ENCODE results near the gene B4GALNT2.
A peak's percentile ranks its signal among the peaks of the same experiment; 100 is the strongest.

B4GALNT2 gene

GRCh38 chr17:49104511-49105074 is 28.0 kb upstream of the B4GALNT2 start:
- TF ChIP-seq, protein P1, sequence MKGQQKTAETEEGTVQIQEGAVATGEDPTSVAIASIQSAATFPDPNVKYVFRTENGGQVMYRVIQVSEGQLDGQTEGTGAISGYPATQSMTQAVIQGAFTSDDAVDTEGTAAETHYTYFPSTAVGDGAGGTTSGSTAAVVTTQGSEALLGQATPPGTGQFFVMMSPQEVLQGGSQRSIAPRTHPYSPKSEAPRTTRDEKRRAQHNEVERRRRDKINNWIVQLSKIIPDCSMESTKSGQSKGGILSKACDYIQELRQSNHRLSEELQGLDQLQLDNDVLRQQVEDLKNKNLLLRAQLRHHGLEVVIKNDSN (IDR thresholded peaks at IDR 0.05), result 0 out of 2 replicates have a peak, but pooled peaks have one; percentile 14
- TF ChIP-seq CREB1 (IDR thresholded peaks at IDR 0.05; ENCODE audit: low read depth), result no peak

DNA sequence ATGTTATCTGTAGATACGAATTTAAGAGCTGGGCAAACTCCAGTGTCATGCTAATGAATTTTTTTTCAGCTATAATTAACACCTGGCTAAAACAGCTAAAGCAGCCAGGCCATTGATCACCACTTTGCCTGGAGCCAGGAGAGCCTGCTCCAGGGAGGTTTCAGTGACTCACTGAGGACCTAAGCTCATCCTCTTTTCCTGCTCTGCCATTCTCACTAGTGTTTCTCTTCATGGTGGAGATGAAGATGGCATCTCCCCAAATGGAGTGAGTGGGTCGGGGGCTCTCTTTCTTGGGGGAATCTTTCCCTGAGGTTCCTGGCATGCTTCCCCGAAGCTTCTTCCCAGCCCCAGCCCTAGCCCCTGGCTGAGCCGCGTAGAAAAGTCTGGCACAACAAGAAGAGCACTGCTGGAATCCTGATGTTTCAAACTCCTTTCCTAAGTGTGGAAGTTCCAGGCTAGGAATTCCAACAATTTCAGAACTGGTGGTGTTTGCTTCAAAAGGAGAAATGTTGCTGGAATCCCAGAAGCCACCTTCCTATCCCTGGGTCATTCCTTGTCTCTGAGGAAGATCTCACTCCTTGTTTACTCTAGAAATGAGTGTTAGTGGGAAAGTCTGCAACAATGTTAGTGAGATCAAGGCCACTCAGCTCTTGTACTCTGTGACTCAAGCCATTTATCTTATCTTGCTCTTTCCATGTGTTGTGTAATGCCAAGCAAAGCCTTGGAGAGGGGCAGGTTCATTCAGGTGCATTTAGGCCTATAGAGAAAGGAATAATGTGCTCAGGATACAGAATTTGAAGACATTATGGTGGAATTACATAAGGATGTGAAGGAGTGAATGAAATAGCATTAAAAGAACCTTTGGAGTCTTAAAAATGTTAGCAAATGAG is 26.0 kb upstream of the B4GALNT2 start:
- no peak for TF ChIP-seq MAX (IDR thresholded peaks at IDR 0.05)
- no peak for TF ChIP-seq EGR1 (IDR thresholded peaks at IDR 0.05)
- TF ChIP-seq NFIC (IDR thresholded peaks at IDR 0.05), result no peak
- no peak for TF ChIP-seq FOXM1 (IDR thresholded peaks at IDR 0.05; ENCODE audit: borderline replicate concordance, low read depth)
- TF ChIP-seq RAD21 (IDR thresholded peaks at IDR 0.05; ENCODE audit: low read depth), result no peak
- TF ChIP-seq, protein P2, sequence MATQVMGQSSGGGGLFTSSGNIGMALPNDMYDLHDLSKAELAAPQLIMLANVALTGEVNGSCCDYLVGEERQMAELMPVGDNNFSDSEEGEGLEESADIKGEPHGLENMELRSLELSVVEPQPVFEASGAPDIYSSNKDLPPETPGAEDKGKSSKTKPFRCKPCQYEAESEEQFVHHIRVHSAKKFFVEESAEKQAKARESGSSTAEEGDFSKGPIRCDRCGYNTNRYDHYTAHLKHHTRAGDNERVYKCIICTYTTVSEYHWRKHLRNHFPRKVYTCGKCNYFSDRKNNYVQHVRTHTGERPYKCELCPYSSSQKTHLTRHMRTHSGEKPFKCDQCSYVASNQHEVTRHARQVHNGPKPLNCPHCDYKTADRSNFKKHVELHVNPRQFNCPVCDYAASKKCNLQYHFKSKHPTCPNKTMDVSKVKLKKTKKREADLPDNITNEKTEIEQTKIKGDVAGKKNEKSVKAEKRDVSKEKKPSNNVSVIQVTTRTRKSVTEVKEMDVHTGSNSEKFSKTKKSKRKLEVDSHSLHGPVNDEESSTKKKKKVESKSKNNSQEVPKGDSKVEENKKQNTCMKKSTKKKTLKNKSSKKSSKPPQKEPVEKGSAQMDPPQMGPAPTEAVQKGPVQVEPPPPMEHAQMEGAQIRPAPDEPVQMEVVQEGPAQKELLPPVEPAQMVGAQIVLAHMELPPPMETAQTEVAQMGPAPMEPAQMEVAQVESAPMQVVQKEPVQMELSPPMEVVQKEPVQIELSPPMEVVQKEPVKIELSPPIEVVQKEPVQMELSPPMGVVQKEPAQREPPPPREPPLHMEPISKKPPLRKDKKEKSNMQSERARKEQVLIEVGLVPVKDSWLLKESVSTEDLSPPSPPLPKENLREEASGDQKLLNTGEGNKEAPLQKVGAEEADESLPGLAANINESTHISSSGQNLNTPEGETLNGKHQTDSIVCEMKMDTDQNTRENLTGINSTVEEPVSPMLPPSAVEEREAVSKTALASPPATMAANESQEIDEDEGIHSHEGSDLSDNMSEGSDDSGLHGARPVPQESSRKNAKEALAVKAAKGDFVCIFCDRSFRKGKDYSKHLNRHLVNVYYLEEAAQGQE (IDR thresholded peaks at IDR 0.05; ENCODE audit: low read depth), result no peak
- TF ChIP-seq EP300 (IDR thresholded peaks at IDR 0.05; ENCODE audit: borderline replicate concordance), result no peak
- no peak for TF ChIP-seq TAF1 (IDR thresholded peaks at IDR 0.05; ENCODE audit: low read depth)
- no peak for TF ChIP-seq ZBTB7A (IDR thresholded peaks at IDR 0.05; ENCODE audit: low read depth)
- no peak for TF ChIP-seq CEBPB (IDR thresholded peaks at IDR 0.05)
- TF ChIP-seq CREB1 (IDR thresholded peaks at IDR 0.05; ENCODE audit: low read depth), result no peak
- TF ChIP-seq, protein P1 (IDR thresholded peaks at IDR 0.05), result no peak
- no peak for TF ChIP-seq TCF12 (IDR thresholded peaks at IDR 0.05; ENCODE audit: low read depth)
- TF ChIP-seq TEAD4 (IDR thresholded peaks at IDR 0.05), result no peak
- TF ChIP-seq YY1 (IDR thresholded peaks at IDR 0.05; ENCODE audit: low read depth), result no peak

DNA sequence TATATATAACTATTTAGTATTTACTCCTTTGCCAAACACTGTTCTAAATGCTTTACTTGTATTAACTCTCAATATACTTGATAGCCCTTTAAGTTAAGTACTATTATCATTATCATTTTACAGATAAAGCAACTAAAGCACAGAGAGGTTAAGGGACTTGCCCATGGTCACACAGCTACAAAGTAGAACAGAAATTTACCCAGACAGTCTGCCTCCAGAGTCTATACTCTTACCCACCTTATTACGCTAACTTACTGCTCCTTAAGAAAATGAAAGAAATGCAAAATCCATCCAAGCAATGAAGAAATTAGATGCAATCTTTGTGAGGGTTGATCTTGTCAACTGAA is 25.4 kb upstream of the B4GALNT2 start:
- TF ChIP-seq TEAD4 (IDR thresholded peaks at IDR 0.05), result no peak
- no peak for TF ChIP-seq TCF12 (IDR thresholded peaks at IDR 0.05; ENCODE audit: low read depth)
- TF ChIP-seq CREB1 (IDR thresholded peaks at IDR 0.05; ENCODE audit: low read depth), result no peak

- TF ChIP-seq MAX (IDR thresholded peaks at IDR 0.05) (peak; percentile 67; the same call in 1 of the 2 replicates), ZBTB7A (IDR thresholded peaks at IDR 0.05; ENCODE audit: low read depth) (no peak), YY1 (IDR thresholded peaks at IDR 0.05; ENCODE audit: low read depth) (0 out of 2 replicates have a peak, but pooled peaks have one; percentile 19), TEAD4 (IDR thresholded peaks at IDR 0.05) (0 out of 2 replicates have a peak, but pooled peaks have one; percentile 18), FOXM1 (IDR thresholded peaks at IDR 0.05; ENCODE audit: borderline replicate concordance, low read depth) (0 out of 2 replicates have a peak, but pooled peaks have one; percentile 25), RAD21 (IDR thresholded peaks at IDR 0.05; ENCODE audit: low read depth) (peak; percentile 17; the same call in 1 of the 2 replicates), CREB1 (IDR thresholded peaks at IDR 0.05; ENCODE audit: low read depth) (no peak), EGR1 (IDR thresholded peaks at IDR 0.05) (no peak), TAF1 (IDR thresholded peaks at IDR 0.05; ENCODE audit: low read depth) (no peak), CEBPB (IDR thresholded peaks at IDR 0.05) (peak; percentile 31; the same call in 1 of the 2 replicates), TCF12 (IDR thresholded peaks at IDR 0.05; ENCODE audit: low read depth) (0 out of 2 replicates have a peak, but pooled peaks have one; percentile 58), NFIC (IDR thresholded peaks at IDR 0.05) (peak; percentile 90), EP300 (IDR thresholded peaks at IDR 0.05; ENCODE audit: borderline replicate concordance) (peak; percentile 67)
- TF ChIP-seq, protein P1 (IDR thresholded peaks at IDR 0.05), result 0 out of 2 replicates have a peak, but pooled peaks have one; percentile 4
- TF ChIP-seq, protein P2 (IDR thresholded peaks at IDR 0.05; ENCODE audit: low read depth), result no peak
These were observed 24.3 kb upstream of the B4GALNT2 start for GRCh38 chr17:49108318-49108717.

DNA sequence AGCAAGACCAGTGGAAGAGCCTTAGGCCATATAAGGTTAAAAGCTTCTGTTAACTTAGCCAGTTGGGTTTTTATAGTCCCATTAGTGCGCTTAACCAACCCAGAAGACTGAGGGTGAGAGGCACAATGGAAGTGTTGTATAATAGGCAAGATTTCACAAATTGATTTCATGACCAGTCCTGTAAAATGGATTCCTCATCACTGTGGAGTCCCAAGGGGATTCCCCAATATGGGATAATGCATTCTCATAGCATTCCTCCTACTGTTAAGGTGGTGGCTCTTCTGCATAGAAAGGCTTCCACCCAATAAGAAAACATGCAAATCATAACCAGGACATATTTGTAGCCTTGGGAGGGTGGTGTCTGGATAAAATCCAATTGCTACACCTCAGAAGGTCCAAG is 22.1 kb upstream of the B4GALNT2 start:
- TF ChIP-seq MAX (IDR thresholded peaks at IDR 0.05), result no peak
- TF ChIP-seq YY1 (IDR thresholded peaks at IDR 0.05; ENCODE audit: low read depth), result no peak
- no peak for TF ChIP-seq TCF12 (IDR thresholded peaks at IDR 0.05; ENCODE audit: low read depth)
- no peak for TF ChIP-seq CREB1 (IDR thresholded peaks at IDR 0.05; ENCODE audit: low read depth)
- no peak for TF ChIP-seq EP300 (IDR thresholded peaks at IDR 0.05; ENCODE audit: borderline replicate concordance)
- TF ChIP-seq ZBTB7A (IDR thresholded peaks at IDR 0.05; ENCODE audit: low read depth), result no peak
- TF ChIP-seq, protein P2 (IDR thresholded peaks at IDR 0.05; ENCODE audit: low read depth), result no peak
- no peak for TF ChIP-seq NFIC (IDR thresholded peaks at IDR 0.05)
- TF ChIP-seq CEBPB (IDR thresholded peaks at IDR 0.05), result no peak
- TF ChIP-seq TAF1 (IDR thresholded peaks at IDR 0.05; ENCODE audit: low read depth), result no peak
- TF ChIP-seq FOXM1 (IDR thresholded peaks at IDR 0.05; ENCODE audit: borderline replicate concordance, low read depth), result no peak
- no peak for TF ChIP-seq TEAD4 (IDR thresholded peaks at IDR 0.05)
- no peak for TF ChIP-seq RAD21 (IDR thresholded peaks at IDR 0.05; ENCODE audit: low read depth)
- TF ChIP-seq, protein P1 (IDR thresholded peaks at IDR 0.05), result no peak
- no peak for TF ChIP-seq EGR1 (IDR thresholded peaks at IDR 0.05)

Measured in Ishikawa (cell line).